Fibroblast of peridontal ligament (primary cell): ENCODE measurements around the gene MAPK8IP1.
A peak's percentile ranks its signal among the peaks of the same experiment; 100 is the strongest.
"Not testable (repeated sequence)": the region's sequence is repeated elsewhere in the genome, so short reads cannot be mapped to it uniquely, and the experiment has no call there.

Experiments used
- DNase-seq: peaks from one replicate; pipeline ENCODE4 v3.0.0-alpha.2; 2010; ENCODE audit errors: extremely low read depth

The MAPK8IP1 gene

GRCh38 chr11:45890886-45891550 is 5.6 kb downstream of the MAPK8IP1 start:
- DNase-seq = no peak

GRCh38 chr11:45892856-45893255 is 7.4 kb downstream of the MAPK8IP1 start:
- no peak for DNase-seq

- DNase-seq = no peak
These were observed 9.2 kb downstream of the MAPK8IP1 start for GRCh38 chr11:45894555-45895247.

GRCh38 chr11:45895553-45896259 is 10.3 kb downstream of the MAPK8IP1 start:
- DNase-seq = no peak

- DNase-seq = no peak
These were observed 11.1 kb downstream of the MAPK8IP1 start for GRCh38 chr11:45896422-45896984.

GRCh38 chr11:45897556-45897955 is 12.1 kb downstream of the MAPK8IP1 start:
- DNase-seq = no peak

GRCh38 chr11:45899086-45899447 is 13.6 kb downstream of the MAPK8IP1 start:
- no peak for DNase-seq

- DNase-seq = peak; percentile 80
These were observed 14.2 kb downstream of the MAPK8IP1 start for GRCh38 chr11:45899448-45900174.

- DNase-seq = peak; percentile 7
These were observed 14.8 kb downstream of the MAPK8IP1 start for GRCh38 chr11:45900175-45900800.

- DNase-seq = no peak
These were observed 15.6 kb downstream of the MAPK8IP1 start for GRCh38 chr11:45900916-45901617.

- no peak for DNase-seq
These were observed 16.2 kb downstream of the MAPK8IP1 start for GRCh38 chr11:45901626-45902025.

GRCh38 chr11:45902452-45903380 is 17.3 kb downstream of the MAPK8IP1 start:
- no peak for DNase-seq

GRCh38 chr11:45904309-45904915 is 19.0 kb downstream of the MAPK8IP1 start:
- DNase-seq = no peak

GRCh38 chr11:45905095-45905494 is 19.6 kb downstream of the MAPK8IP1 start:
- no peak for DNase-seq

- not testable (repeated sequence) for DNase-seq
These were observed 20.1 kb downstream of the MAPK8IP1 start for GRCh38 chr11:45905576-45905975.

GRCh38 chr11:45906096-45906682 is 20.7 kb downstream of the MAPK8IP1 start:
- DNase-seq = no peak

- DNase-seq = no peak
These were observed 21.6 kb downstream of the MAPK8IP1 start, which contains the start of gene FREY1 for GRCh38 chr11:45906965-45907611. Gene FREY1 (minus strand): TSS chr11:45907271. CDS start chr11:45907245, 26 bp downstream.

GRCh38 chr11:45907911-45908370 is 22.5 kb downstream of the MAPK8IP1 start:
- no peak for DNase-seq
